Retinal pigment epithelial cell (primary cell): ENCODE measurements around the gene PTPRN.

Source experiments
- DNase-seq: peaks from one replicate; pipeline ENCODE4 v3.0.0-alpha.2; 2010; ENCODE audit warnings: low read depth
- H3K4me3 ChIP-seq: 2 replicates; pipeline ENCODE4 v1.5.1; 2011; ENCODE audit warnings: mild to moderate bottlenecking, low read length, control low read depth, moderate library complexity
- CTCF ChIP-seq: conservative IDR thresholded peaks from 2 replicates; pipeline ENCODE4 v1.5.1; 2011; ENCODE audit warnings: low read depth, low read length, control low read depth, inconsistent platforms

Gene PTPRN

DNA sequence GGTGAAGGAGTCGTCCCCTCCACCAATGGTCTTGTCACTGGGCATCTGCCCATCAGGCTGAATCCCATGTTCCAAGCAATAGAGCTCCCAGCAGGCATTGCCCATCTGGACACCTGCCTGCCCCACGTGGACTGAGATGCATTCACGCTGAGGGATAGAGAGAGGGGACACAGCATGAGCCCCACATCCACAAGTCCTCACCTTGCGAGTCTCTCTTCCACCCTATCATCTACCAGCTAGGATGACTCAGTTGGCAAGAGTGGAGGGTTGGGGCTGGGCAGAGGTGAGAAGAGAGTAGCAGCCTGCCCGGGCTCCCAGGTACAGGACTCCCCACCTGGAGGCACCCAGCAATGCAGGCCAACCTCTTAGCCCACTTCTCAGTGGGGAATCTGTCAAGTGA, 57.1 kb downstream of the PTPRN start:
- DNase-seq = no peak
- H3K4me3 ChIP-seq = no peak overlapping the region
- TF ChIP-seq CTCF = no peak

GRCh38 chr2:219251656-219252055, 57.5 kb downstream of the PTPRN start:
- no peak for TF ChIP-seq CTCF
- no peak for DNase-seq
- no peak overlapping the region for H3K4me3 ChIP-seq

DNA sequence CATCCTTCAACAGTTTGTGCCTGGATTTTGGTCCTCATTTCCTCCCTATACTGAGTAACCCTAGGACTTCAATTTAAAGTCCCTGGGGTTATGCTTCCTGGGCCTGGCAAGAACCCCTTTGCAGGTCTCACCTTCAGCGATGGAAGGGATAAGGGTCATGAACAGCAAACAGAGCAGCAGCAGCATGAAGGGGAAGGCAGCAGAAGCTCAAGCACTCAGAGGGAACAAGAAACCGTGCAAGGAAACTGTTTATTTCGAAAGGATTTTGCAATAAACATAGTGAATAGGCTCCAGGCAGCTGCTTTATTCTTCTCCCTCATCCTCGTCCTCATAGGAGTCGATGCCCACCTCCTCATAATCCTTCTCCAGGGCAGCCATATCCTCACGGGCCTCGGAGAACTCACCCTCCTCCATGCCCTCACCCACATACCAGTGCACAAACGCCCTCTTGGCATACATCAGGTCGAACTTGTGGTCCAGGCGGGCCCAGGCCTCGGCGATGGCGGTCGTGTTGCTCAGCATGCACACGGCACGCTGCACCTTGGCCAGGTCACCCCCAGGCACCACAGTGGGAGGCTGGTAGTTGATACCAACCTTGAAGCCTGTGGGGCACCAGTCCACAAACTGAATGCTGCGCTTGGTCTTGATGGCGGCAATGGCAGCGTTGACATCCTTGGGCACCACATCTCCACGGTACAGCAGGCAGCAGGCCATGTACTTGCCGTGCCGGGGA, 59.0 kb downstream of the PTPRN start:
- TF ChIP-seq CTCF = no peak
- H3K4me3 ChIP-seq = no peak overlapping the region
- DNase-seq = no peak

DNA sequence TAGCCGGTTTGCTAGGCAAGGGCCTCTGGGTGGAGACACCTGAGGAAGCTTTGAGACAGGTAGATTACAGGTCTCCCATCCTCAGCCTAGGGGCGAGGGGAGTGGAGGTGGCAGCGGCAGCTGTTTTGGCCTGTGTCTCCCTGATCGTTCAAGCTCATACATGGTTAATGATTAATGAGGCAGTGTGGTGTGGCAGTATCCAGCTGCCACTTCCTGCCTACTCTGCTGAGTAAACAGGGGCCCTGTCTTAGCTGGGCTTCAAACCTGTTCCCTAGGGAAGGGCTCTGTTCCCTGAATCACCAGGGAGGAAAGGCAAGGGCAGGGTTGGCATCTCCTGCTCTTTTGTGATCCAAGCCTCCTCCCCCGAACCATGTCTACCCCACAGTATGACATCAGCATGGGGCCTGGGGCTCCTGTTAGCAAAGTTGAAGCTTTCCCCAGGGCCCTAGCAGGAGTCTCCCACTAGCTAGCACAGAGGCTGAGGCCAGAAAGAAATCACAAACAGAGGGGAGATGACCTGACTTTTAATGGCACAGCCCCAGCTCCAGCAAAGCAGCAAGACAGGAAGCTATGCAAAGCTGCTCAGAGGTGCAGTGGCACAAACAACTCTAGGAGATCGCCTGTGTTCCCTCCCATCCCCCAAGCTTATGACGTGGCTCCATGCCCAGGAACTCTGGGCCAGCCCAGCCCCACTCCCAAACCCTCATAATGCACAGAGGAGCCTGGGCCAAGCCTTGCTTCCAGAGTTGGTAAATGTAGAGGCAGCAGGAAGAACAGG, 59.8 kb downstream of the PTPRN start:
- DNase-seq = peak; percentile 78
- H3K4me3 ChIP-seq = no peak overlapping the region
- TF ChIP-seq CTCF = no peak

GRCh38 chr2:219248845-219249202, 60.4 kb downstream of the PTPRN start:
- no peak for DNase-seq
- H3K4me3 ChIP-seq = no peak overlapping the region
- no peak for TF ChIP-seq CTCF

- no peak for TF ChIP-seq CTCF
- no peak overlapping the region for H3K4me3 ChIP-seq
- DNase-seq = no peak
These were observed 61.2 kb downstream of the PTPRN start for GRCh38 chr2:219247678-219248642.
